Sigmoid colon (tissue), 7 donors: ENCODE results near the gene NCSTN. TPM values are rescaled to one million over a fixed set of nuclear protein-coding genes. Genes with fewer than 3 reads are reported as not detected.

Experiments
- DNase-seq: peaks from one replicate; pipeline ENCODE4 v3.0.0-alpha.2; 2019
- H3K27ac ChIP-seq, 4 donors: fragments of 200-600 bp; sonication (generic); one replicate each; pipeline ENCODE4 v1.5.1; 2016 to 2019; ENCODE audit warnings: mild to moderate bottlenecking in 1 of 4
- H3K27me3 ChIP-seq, 3 donors: fragments of 200-600 bp; sonication (generic); one replicate each; pipeline ENCODE4 v1.5.1; 2019; ENCODE audit warnings: mild to moderate bottlenecking in 1 of 3
- H3K36me3 ChIP-seq, 4 donors: fragments of 200-600 bp; sonication (generic); one replicate each; pipeline ENCODE4 v1.5.1; 2016 to 2019
- H3K4me1 ChIP-seq, 4 donors: fragments of 200-600 bp; sonication (generic); one replicate each; pipeline ENCODE4 v1.5.1; 2017 to 2019
- H3K4me3 ChIP-seq, 4 donors: fragments of 200-600 bp; sonication (generic); one replicate each; pipeline ENCODE4 v1.5.1; 2017 to 2019; ENCODE audit warnings: mild to moderate bottlenecking in 2 of 4, moderate library complexity in 1 of 4
- H3K9me3 ChIP-seq, 4 donors: fragments of 200-600 bp in 3 of 4; sonication (generic) in 3 of 4; one replicate each; pipeline versions ENCODE4 v1.5.1 to v1.6.1; 2013 to 2019
- EP300 ChIP-seq, 4 donors: sonication (generic); formaldehyde crosslinking; IDR thresholded peaks; one replicate each; pipeline ENCODE4 v1.6.1; 2017; ENCODE audit warnings: antibody characterized with exemption in 4 of 4
- POLR2A ChIP-seq, 2 donors: fragments of 450-650 bp; IDR thresholded peaks; one replicate each; pipeline ENCODE4 v1.6.1; 2016; ENCODE audit warnings: antibody characterized with exemption in 2 of 2, mild to moderate bottlenecking in 2 of 2, moderate library complexity in 2 of 2
- WGBS, 2 donors: extraction: QIAGEN DNeasy Blood & Tissue Kit; methylation state at CpG; one replicate each; pipeline ENCODE4 v1.1.7; 2013; 5-methylcytosine and 5-hydroxymethylcytosine counted together
- intact Hi-C: fragments of 100-400 bp; cut with DNase I; formaldehyde crosslinking; loops from one replicate; pipeline ENCODE4 v1.15.1; 2023
- polyA plus RNA-seq, 3 donors: library from polyadenylated mRNA; stranded (reverse); fragments of 200-250 nt; gene quantifications; one replicate each; pipeline ENCODE4 v1.2.3, GENCODE V29; 2013
- small RNA-seq, 3 donors: library from RNA; depleted of rRNA; stranded (forward); fragments of <200 nt; gene quantifications; one replicate each; pipeline ENCODE3, GENCODE V24; 2016
- total RNA-seq, 4 donors: library from RNA; depleted of rRNA; stranded (reverse); fragments of >200 nt; gene quantifications; one replicate each; pipeline ENCODE4 v1.1.0, GENCODE V29; 2016
- donor health status: healthy with polysubstance abuse.
- donor health status: Bipolar disorder and iron deficiency.
- donor health status: healthy.

The NCSTN gene
- total and polyA plus RNA-seq, 7 donors: 12.0 to 55.6 (median 32.9) TPM

- Histone ChIP-seq H3K36me3 (no peaks in the 10 kb centered on the region), H3K27ac (no peak overlapping the region), H3K4me3 (no peak overlapping the region), H3K27me3 (no peaks in the 10 kb centered on the region), H3K4me1 (peaks cover 0 to 30% (median 22%) of the 10 kb centered on the region in 4 donors), H3K9me3 (no peaks in the 10 kb centered on the region)
- intact Hi-C loops: no loop called here
- TF ChIP-seq EP300 (IDR thresholded peaks at IDR 0.05) (no peak), POLR2A (IDR thresholded peaks at IDR 0.05) (no peak)
- WGBS, 2 donors: 30 to 72% methylated on average over 12 of the region's 12 CpGs
- DNase-seq: no peak
These were observed 64.9 kb downstream of the NCSTN start for GRCh38 chr1:160407839-160408801.

Small RNAs within 50 kb of the gene (small RNA-seq; reads per million reads assigned to genes)
- gene RF00019: 0 reads per million in 3 donors
- gene RNU4-42P: 0 to 0.15 (median 0.06) reads per million in 3 donors

Other genes with a start within 250 kb of the NCSTN start
- gene IGSF8, start 244.8 kb upstream of the NCSTN start, total RNA-seq: 10 to 100 TPM; 11.1 to 11.4 (median 11.3) TPM
- gene IGSF8, start 244.8 kb upstream of the NCSTN start, polyA plus RNA-seq: 10 to 100 TPM in 1 of 3 donors, 1 to 10 TPM in 2; 4.8 to 34.9 (median 7.2) TPM
- gene ATP1A2, start 227.6 kb upstream of the NCSTN start, total RNA-seq: 100 to 1,000 TPM in 2 of 4 donors, 10 to 100 TPM in 2; 60.7 to 153 (median 102) TPM
- 1 to 10 TPM in 2 of 3 donors, under 1 TPM in 1; 0.92 to 5.7 (median 1.8) TPM for gene ATP1A2, start 227.6 kb upstream of the NCSTN start, polyA plus RNA-seq
- gene ATP1A4, start 191.8 kb upstream of the NCSTN start, total RNA-seq: 1 to 10 TPM in 1 of 4 donors, under 1 TPM in 1, not detected in 2; 0.27 to 3.0 TPM
- gene ATP1A4, start 191.8 kb upstream of the NCSTN start, polyA plus RNA-seq: under 1 TPM in 1 of 3 donors, not detected in 2; 0.22 TPM
- gene CASQ1, start 152.8 kb upstream of the NCSTN start, total RNA-seq: 1 to 10 TPM in 3 of 4 donors, under 1 TPM in 1; 0.66 to 9.4 (median 2.4) TPM
- under 1 TPM in 2 of 3 donors, not detected in 1; 0.28 to 0.60 TPM for gene CASQ1, start 152.8 kb upstream of the NCSTN start, polyA plus RNA-seq
- gene PEA15, start 138.0 kb upstream of the NCSTN start, total RNA-seq: 100 to 1,000 TPM in 1 of 4 donors, 10 to 100 TPM in 3; 65.7 to 126 (median 88.8) TPM
- gene PEA15, start 138.0 kb upstream of the NCSTN start, polyA plus RNA-seq: 100 to 1,000 TPM in 2 of 3 donors, 10 to 100 TPM in 1; 42.5 to 113 (median 109) TPM
- 100 to 1,000 TPM; 138 to 184 (median 147) TPM for gene DCAF8, start 80.8 kb upstream of the NCSTN start, total RNA-seq
- gene DCAF8, start 80.8 kb upstream of the NCSTN start, polyA plus RNA-seq: 10 to 100 TPM; 28.2 to 76.1 (median 44.4) TPM
- gene PEX19, start 58.2 kb upstream of the NCSTN start, total RNA-seq: 10 to 100 TPM; 49.0 to 57.4 (median 53.0) TPM
- 10 to 100 TPM; 25.6 to 42.0 (median 35.4) TPM for gene PEX19, start 58.2 kb upstream of the NCSTN start, polyA plus RNA-seq
- 100 to 1,000 TPM in 1 of 4 donors, 10 to 100 TPM in 3; 93.8 to 117 (median 96.5) TPM for gene COPA, start 133 bp upstream of the NCSTN start, total RNA-seq
- gene COPA, start 133 bp upstream of the NCSTN start, polyA plus RNA-seq: 10 to 100 TPM; 62.5 to 76.0 (median 68.7) TPM
- gene NHLH1, start 23.7 kb downstream of the NCSTN start, total RNA-seq: under 1 TPM in 1 of 4 donors, not detected in 3; under 0.01 TPM
- under 1 TPM in 2 of 3 donors, not detected in 1; 0.12 to 0.60 TPM for gene NHLH1, start 23.7 kb downstream of the NCSTN start, polyA plus RNA-seq
- gene VANGL2, start 57.2 kb downstream of the NCSTN start, total RNA-seq: 1 to 10 TPM; 3.2 to 6.6 (median 3.6) TPM
- 1 to 10 TPM; 1.8 to 3.5 (median 2.6) TPM for gene VANGL2, start 57.2 kb downstream of the NCSTN start, polyA plus RNA-seq
- 1 to 10 TPM in 2 of 4 donors, under 1 TPM in 1, not detected in 1; 0.41 to 1.2 (median 1.1) TPM for gene SLAMF6, start 179.9 kb downstream of the NCSTN start, total RNA-seq
- 10 to 100 TPM in 1 of 3 donors, 1 to 10 TPM in 1, under 1 TPM in 1; 0.60 to 15.2 (median 1.4) TPM for gene SLAMF6, start 179.9 kb downstream of the NCSTN start, polyA plus RNA-seq
- 1 to 10 TPM; 2.2 to 7.5 (median 3.3) TPM for gene CD84, start 236.1 kb downstream of the NCSTN start, total RNA-seq
- gene CD84, start 236.1 kb downstream of the NCSTN start, polyA plus RNA-seq: 1 to 10 TPM in 2 of 3 donors, under 1 TPM in 1; 0.60 to 5.5 (median 3.2) TPM